GM10248 (cell line): ENCODE data around the gene CNPY2.

Experiments used
- CTCF ChIA-PET: fragments of 300-600 bp; sonication (Branson Sonifier 250); formaldehyde crosslinking; extraction: SDS; loops from one replicate; lab custom pipeline; 2021; ENCODE audit warnings: antibody characterized with exemption; lab: Yijun Ruan, JAX
- POLR2A ChIA-PET: fragments of 350-650 bp; sonication (Branson Sonifier 250); formaldehyde crosslinking; extraction: SDS; loops from one replicate; lab custom pipeline; 2020; ENCODE audit warnings: antibody characterized with exemption; lab: Yijun Ruan, JAX
- DNase-seq: peaks from one replicate; pipeline ENCODE4 v3.0.0; 2012; ENCODE audit errors: extremely low spot score
- TF ChIP-seq, protein P1 (sequence below): IDR thresholded peaks from 2 replicates; pipeline ENCODE4 v1.5.1; 2012; ENCODE audit warnings: mild to moderate bottlenecking, low read depth; ENCODE audit errors: extremely low read depth, missing control alignments, control extremely low read depth

The CNPY2 gene

DNA sequence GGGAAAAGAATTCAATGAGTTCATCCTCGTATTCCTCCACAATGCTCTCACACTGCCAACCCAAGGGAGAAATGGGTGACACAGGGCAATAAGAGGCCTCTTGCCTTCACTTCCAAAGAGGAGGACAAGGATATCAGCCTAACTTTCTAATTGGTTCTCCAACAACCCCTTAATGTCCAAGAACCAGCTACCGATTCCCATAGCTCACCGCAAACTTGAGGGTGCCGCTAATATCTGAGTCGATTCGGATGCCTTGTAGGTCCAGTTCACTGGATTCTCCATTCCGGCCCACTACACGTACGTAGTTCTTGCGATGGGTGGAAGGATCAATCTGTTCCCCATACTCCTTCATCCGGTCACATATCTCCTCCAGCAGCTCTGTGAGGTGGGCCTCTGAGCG, 4.8 kb downstream of the CNPY2 start:
- TF ChIP-seq, protein P1, sequence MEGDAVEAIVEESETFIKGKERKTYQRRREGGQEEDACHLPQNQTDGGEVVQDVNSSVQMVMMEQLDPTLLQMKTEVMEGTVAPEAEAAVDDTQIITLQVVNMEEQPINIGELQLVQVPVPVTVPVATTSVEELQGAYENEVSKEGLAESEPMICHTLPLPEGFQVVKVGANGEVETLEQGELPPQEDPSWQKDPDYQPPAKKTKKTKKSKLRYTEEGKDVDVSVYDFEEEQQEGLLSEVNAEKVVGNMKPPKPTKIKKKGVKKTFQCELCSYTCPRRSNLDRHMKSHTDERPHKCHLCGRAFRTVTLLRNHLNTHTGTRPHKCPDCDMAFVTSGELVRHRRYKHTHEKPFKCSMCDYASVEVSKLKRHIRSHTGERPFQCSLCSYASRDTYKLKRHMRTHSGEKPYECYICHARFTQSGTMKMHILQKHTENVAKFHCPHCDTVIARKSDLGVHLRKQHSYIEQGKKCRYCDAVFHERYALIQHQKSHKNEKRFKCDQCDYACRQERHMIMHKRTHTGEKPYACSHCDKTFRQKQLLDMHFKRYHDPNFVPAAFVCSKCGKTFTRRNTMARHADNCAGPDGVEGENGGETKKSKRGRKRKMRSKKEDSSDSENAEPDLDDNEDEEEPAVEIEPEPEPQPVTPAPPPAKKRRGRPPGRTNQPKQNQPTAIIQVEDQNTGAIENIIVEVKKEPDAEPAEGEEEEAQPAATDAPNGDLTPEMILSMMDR: no peak
- CTCF ChIA-PET: interaction anchor here (0.8 to 1.7 kb wide), 11 partner anchors 12 to 185 kb away, joined by 3 to 6 read pairs (median 4); partner anchors contain the start of genes COQ10A and SMARCC2
- no peak for DNase-seq
- POLR2A ChIA-PET: interaction anchor here (0.6 kb wide), 1 partner anchor 193 kb away, joined by 3 read pairs; the partner anchor contains the start of gene ZC3H10

DNA sequence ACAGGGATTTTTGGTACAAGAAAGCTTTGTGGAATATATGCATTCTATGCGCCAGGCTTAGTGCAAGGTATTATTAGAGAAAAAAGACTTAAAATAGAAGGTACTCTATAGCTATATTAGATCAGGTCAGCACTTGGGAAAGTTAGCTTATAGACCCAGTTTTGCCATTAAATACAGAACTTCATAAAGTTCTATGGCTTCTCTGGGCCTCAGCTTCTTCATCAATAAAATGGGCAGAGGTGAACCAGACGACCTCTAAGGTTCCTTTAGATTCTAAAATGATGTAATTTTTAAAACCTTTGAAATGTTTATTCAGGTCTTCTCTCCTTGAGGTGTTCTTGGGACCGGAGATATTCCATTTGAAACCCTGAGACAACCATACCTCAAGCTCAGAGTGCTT, 7.1 kb downstream of the CNPY2 start:
- POLR2A ChIA-PET: no interaction called here

DNA sequence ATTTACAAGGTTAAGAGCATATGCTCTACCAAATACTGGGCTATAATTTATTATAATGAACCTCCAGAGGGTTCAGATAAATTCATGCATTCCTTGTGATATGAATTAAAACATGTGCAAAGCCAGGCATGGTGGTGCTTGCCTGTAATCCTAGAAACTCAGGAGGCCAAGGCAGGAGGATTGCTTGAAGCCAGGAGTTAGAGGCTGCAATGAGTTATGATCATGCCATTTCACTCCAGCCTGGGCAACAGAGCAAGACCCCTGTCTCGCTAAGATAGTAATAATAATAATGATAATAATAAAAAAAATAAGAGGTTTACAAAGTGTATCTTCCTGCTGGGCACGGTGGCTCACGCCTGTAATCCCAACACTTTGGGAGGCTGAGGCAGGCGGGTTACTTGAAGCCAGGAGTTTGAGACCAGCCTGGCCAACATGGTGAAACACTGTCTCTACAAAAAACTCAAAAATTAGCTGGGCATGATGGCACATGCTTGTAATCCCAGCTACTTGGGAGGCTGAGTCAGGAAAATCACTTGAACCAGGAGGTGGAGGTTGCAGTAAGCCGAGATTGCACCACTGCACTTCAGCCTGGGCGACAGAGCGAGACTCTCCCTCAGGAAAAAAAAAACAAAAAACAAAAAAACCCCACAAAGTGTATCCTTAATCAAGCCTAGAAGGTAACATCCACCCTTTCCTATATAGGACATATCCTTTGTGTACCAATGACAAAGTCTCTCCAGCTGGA, 8.4 kb downstream of the CNPY2 start:
- POLR2A ChIA-PET: interaction anchor here (1.4 kb wide), 1 partner anchor 53 kb away, joined by 5 read pairs; the partner anchor contains the start of gene STAT2
- DNase-seq: no peak
- TF ChIP-seq, protein P1: no peak
- CTCF ChIA-PET: interaction anchor here (0.7 to 1.2 kb wide), 2 partner anchors 20 to 206 kb away, joined by 3 to 4 read pairs; no protein-coding TSS in a partner anchor

More for the DNA sequence above, 7.1 kb downstream of the CNPY2 start:
- CTCF ChIA-PET: interaction anchor here (1.0 to 1.2 kb wide), 2 partner anchors 10 to 22 kb away, joined by 3 to 4 read pairs; no protein-coding TSS in a partner anchor
- DNase-seq: no peak
- TF ChIP-seq, protein P1: no peak

DNA sequence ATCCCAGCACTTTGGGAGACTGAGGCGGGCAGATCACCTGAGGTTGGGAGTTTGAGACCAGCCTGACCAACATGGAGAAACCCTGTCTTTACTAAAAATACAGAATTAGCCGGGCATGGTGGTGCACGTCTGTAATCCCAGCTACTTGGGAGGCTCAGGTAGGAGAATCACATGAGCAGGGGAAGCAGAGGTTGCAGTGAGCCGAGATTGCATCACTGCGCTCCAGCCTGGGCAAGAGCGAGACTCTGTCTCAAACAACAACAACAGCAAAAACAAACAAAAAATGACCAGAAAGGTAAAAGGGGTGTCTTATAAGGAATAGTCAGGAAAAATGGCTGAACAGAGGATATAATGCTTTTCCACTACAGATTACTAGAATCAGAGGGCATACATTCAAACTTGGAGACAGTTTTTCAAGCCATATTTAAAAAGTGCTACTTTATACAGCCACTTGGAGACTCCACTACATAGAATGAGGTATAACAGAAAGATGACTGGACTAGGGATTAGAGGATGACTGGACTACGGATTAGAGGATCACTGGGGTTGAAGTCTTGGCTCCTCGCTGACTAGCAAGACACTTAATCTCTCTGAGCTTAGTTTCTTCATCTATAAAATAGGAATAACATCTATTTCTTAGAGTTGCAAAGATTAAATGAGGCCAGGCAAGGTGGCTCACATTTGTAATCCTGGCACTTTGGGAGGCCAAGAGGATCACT, 10.8 kb downstream of the CNPY2 start:
- no peak for DNase-seq
- TF ChIP-seq, protein P1: no peak
- CTCF ChIA-PET: interaction anchor here (1.0 to 1.5 kb wide), 2 partner anchors 8 to 99 kb away, joined by 3 to 4 read pairs; no protein-coding TSS in a partner anchor
- POLR2A ChIA-PET: no interaction called here

DNA sequence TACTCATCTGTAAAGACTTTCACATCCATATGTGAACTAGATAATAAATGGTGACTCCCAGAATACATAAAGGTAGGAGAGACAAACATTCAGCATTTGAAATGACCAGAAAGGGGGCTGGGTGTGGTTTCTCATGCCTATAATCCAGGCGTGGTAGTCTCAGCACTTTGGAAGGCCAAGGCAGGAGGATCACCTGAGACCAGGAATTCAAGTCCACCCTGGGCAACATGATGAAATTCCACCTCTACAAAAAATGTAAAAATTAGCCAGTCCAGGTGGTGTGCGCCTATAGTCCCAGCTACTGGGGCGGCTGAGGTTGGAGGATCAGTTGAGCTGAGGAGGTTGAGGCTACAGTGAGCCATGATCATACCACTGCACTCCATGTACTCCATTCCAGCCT, 11.5 kb downstream of the CNPY2 start:
- DNase-seq: no peak
- CTCF ChIA-PET: interaction anchor here (1.0 to 1.5 kb wide), 2 partner anchors 9 to 98 kb away, joined by 3 to 4 read pairs; no protein-coding TSS in a partner anchor
- TF ChIP-seq, protein P1: no peak
- POLR2A ChIA-PET: no interaction called here
